Neural crest cell (in vitro differentiated cells): ENCODE data around the gene INHBC. TPM values are rescaled to one million over a fixed set of nuclear protein-coding genes. Genes with fewer than 3 reads are reported as not detected.
A peak's percentile ranks its signal among the peaks of the same experiment; 100 is the strongest.

Source experiments
- DNase-seq: peaks from one replicate; pipeline ENCODE4 v3.0.0; 2021; ENCODE audit warnings: low read depth, mixed read lengths, low spot score
- H3K27ac Mint-ChIP-seq: one replicate; pipeline ENCODE4 v1.8.0; 2021; ENCODE audit warnings: mild to moderate bottlenecking, mixed read lengths; ENCODE audit not compliant: unreplicated experiment
- H3K27me3 Mint-ChIP-seq: 2 replicates; pipeline ENCODE4 v1.8.0; 2021; ENCODE audit warnings: low read depth, mild to moderate bottlenecking, mixed read lengths
- H3K36me3 Mint-ChIP-seq: 2 replicates; pipeline ENCODE4 v1.8.0; 2021; ENCODE audit warnings: low read depth, mild to moderate bottlenecking, mixed read lengths
- H3K4me1 Mint-ChIP-seq: 2 replicates; pipeline ENCODE4 v1.8.0; 2021; ENCODE audit warnings: mixed read lengths
- H3K4me3 Mint-ChIP-seq: one replicate; pipeline ENCODE4 v1.8.0; 2021; ENCODE audit warnings: mild to moderate bottlenecking, mixed read lengths
- H3K9me3 Mint-ChIP-seq: 2 replicates; pipeline ENCODE4 v1.8.0; 2021; ENCODE audit warnings: mixed read lengths
- total RNA-seq: library from RNA; stranded (reverse); gene quantifications from 2 replicates; pipeline ENCODE4 v1.2.1, GENCODE V29; 2021
- TF ChIP-seq, protein P1 (sequence below): fragments of 200-600 bp; sonication (generic); conservative IDR thresholded peaks from 2 replicates; pipeline ENCODE4 v1.5.0; 2021; ENCODE audit warnings: antibody characterized with exemption, mild to moderate bottlenecking

INHBC gene
- total RNA-seq, 1 donor from 2014 or later: not detected

DNA sequence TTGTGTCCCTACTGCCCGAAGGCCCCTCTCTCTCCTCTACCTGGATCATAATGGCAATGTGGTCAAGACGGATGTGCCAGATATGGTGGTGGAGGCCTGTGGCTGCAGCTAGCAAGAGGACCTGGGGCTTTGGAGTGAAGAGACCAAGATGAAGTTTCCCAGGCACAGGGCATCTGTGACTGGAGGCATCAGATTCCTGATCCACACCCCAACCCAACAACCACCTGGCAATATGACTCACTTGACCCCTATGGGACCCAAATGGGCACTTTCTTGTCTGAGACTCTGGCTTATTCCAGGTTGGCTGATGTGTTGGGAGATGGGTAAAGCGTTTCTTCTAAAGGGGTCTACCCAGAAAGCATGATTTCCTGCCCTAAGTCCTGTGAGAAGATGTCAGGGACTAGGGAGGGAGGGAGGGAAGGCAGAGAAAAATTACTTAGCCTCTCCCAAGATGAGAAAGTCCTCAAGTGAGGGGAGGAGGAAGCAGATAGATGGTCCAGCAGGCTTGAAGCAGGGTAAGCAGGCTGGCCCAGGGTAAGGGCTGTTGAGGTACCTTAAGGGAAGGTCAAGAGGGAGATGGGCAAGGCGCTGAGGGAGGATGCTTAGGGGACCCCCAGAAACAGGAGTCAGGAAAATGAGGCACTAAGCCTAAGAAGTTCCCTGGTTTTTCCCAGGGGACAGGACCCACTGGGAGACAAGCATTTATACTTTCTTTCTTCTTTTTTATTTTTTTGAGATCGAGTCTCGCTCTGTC lies 22.3 kb downstream of the INHBC start:
- H3K27ac Mint-ChIP-seq: no peak overlapping the region
- peak overlapping the region; percentile 77 for H3K4me3 Mint-ChIP-seq
- H3K4me1 Mint-ChIP-seq: peaks cover 37% of the 10 kb centered on the region

GRCh38 chr12:57458665-57459054 lies 24.1 kb downstream of the INHBC start:
- Mint-ChIP-seq H3K36me3 (no peaks in the 10 kb centered on the region), H3K27ac (peak overlapping the region; percentile 94), H3K4me1 (peaks cover 41% of the 10 kb centered on the region)

More for the DNA sequence above, 22.3 kb downstream of the INHBC start:
- Mint-ChIP-seq H3K9me3 (no peaks in the 10 kb centered on the region), H3K36me3 (no peaks in the 10 kb centered on the region), H3K27me3 (peaks cover 47% of the 10 kb centered on the region)
- TF ChIP-seq, protein P1, sequence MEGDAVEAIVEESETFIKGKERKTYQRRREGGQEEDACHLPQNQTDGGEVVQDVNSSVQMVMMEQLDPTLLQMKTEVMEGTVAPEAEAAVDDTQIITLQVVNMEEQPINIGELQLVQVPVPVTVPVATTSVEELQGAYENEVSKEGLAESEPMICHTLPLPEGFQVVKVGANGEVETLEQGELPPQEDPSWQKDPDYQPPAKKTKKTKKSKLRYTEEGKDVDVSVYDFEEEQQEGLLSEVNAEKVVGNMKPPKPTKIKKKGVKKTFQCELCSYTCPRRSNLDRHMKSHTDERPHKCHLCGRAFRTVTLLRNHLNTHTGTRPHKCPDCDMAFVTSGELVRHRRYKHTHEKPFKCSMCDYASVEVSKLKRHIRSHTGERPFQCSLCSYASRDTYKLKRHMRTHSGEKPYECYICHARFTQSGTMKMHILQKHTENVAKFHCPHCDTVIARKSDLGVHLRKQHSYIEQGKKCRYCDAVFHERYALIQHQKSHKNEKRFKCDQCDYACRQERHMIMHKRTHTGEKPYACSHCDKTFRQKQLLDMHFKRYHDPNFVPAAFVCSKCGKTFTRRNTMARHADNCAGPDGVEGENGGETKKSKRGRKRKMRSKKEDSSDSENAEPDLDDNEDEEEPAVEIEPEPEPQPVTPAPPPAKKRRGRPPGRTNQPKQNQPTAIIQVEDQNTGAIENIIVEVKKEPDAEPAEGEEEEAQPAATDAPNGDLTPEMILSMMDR: no peak
- no peak for DNase-seq

DNA sequence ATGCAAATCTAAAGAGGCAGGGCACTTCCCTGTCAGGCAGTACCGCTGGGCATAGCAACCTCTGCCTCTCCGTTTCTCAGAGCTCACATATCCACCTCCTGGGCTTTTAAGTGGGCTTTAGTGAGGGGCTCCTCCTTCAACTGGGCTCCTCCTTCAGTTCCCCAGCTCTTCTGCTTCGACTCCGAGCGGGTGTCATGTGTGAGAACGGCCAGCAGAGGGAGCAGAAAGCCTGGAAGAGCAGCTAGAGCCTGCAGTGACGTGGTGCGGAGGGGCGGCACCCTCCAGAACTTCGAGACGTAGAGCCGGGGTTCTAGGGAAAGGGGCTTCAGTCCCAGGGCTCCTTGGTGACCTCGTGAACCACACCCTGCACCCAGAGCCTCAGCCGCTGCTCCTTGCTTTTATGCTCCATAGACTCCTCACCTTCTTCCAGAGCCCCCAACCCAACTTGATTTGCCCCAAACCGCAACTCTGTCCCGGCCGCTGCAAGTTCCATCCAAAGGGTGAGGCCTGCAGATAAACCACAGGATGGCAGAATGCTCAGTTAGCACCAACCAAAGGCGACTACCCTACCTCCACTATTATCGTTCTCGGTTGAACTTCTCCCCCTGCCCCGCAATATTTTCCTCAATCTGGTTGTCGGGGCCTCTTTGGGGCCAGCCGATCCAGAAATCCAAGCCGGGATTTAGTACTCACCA lies 24.6 kb downstream of the INHBC start:
- peak; percentile 99 for DNase-seq
- Mint-ChIP-seq H3K4me3 (peak overlapping the region; percentile 95), H3K36me3 (no peaks in the 10 kb centered on the region), H3K27ac (peak overlapping the region; percentile 94), H3K27me3 (peaks cover 63% of the 10 kb centered on the region), H3K4me1 (peaks cover 41% of the 10 kb centered on the region), H3K9me3 (no peaks in the 10 kb centered on the region)
- TF ChIP-seq, protein P1: peak; percentile 88

More at GRCh38 chr12:57458665-57459054, 24.1 kb downstream of the INHBC start:
- DNase-seq: no peak
- TF ChIP-seq, protein P1: no peak
- peaks cover 58% of the 10 kb centered on the region for H3K27me3 Mint-ChIP-seq
- no peaks in the 10 kb centered on the region for H3K9me3 Mint-ChIP-seq
- H3K4me3 Mint-ChIP-seq: peak overlapping the region; percentile 95

GRCh38 chr12:57459750-57460467 lies 25.3 kb downstream of the INHBC start, which contains the start of gene GLI1:
GLI1 (plus strand) TSS chr12:57459785; CDS start chr12:57463692, 3,907 bp downstream.
- Mint-ChIP-seq H3K4me1 (peaks cover 41% of the 10 kb centered on the region), H3K27ac (peak within 1 kb of the TSS; percentile 94), H3K9me3 (no peaks in the 10 kb centered on the region), H3K36me3 (no peaks in the 10 kb centered on the region), H3K4me3 (peak within 1 kb of the TSS; percentile 95), H3K27me3 (peaks cover 67% of the 10 kb centered on the region)
- TF ChIP-seq, protein P1: no peak
- DNase-seq: no peak

DNA sequence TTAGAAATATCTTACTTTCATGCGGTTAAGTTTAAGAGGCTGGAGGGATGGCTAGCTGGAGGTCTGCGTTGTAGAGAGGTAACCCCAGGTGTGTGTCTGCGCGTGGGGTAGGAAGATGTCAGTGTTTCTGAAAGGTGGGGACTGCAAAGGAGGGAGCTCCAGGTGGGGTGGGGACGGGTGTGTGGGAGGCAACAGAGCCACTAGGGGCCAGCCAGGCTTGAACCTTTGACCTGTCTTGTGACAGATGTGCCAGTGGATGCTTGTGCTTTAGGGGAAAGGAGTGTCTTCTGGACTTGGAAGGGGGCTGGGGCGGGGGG lies 25.8 kb downstream of the INHBC start:
- peak overlapping the region; percentile 88 for H3K4me3 Mint-ChIP-seq
- DNase-seq: no peak
- H3K36me3 Mint-ChIP-seq: no peaks in the 10 kb centered on the region
- H3K27me3 Mint-ChIP-seq: peaks cover 68% of the 10 kb centered on the region
- no peak overlapping the region for H3K27ac Mint-ChIP-seq
- peaks cover 41% of the 10 kb centered on the region for H3K4me1 Mint-ChIP-seq
- TF ChIP-seq, protein P1: no peak
- H3K9me3 Mint-ChIP-seq: no peaks in the 10 kb centered on the region
